ENCODE measurements around the gene SMARCC1. TPM values are rescaled to one million over a fixed set of nuclear protein-coding genes. Genes with fewer than 3 reads are reported as not detected.

SMARCC1 gene
- total and polyA plus RNA-seq, 2 donors from 2014 or later, result 11.6 to 80.4 TPM

DNA sequence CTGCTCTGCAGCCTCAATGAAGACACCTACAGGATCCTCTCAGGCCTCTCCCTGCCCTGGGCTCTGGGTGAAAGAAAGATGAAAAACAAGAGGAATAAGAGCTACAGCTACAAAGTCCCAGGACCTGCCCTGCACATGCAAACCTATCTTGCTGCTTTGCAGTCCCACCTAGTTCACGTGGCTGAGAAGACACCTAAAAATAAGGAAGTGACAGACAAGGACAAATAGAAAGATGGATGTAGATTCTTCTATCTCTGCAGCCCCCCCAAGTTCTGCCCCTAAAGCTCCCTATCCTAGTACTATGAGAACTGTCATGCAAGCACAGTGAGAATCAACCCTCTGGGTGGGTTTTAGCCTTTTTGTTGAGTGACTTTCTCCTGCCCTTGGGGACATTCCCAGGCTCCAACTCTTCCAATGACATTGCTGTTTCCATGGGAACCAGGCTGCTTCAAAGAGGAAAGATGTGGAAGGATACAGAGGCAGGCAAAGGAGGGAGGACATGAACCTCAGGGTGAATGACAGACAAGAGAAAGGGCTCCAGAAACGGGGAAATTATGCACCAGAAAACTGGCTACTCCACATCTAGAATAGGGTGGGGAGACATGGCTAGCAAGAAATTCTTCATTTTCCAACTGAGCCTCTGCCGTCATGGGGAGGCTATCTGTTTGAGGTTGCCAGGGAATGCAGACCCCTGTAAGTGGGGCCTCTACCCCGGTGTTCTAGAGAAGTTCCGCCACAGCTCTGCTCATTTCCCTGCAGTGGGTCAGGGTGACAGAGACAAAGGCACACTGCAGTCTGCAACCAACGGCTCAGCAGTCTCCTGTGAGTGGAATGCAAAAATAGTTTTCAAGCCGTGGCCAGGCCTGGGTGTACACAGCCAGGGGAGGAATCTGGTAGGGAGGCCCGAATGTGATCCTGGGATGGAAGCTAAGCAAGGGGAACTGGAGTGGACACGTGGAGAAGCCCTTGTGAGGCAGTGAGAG, 208.2 kb downstream of the SMARCC1 start:
- intact Hi-C loops (cut with DNase I), result no loop called here
- H3K36me3 ChIP-seq (ENCODE audit: control insufficient read depth in 2 of 3, insufficient read depth in 3 of 3, low read length in 3 of 3), result no peaks in the 10 kb centered on the region
- H3K9ac ChIP-seq (ENCODE audit: low read length in 3 of 3), result no peak overlapping the region
- H3K9me3 ChIP-seq (ENCODE audit: control insufficient read depth in 2 of 3, insufficient read depth in 1 of 3, low read length in 3 of 3), result no peaks in the 10 kb centered on the region
- FAIRE-seq (no peak), DNase-seq (no peak)
- no peak overlapping the region for H3K27ac ChIP-seq (ENCODE audit: low read depth in 2 of 2, low read length in 2 of 2)
- H3K27me3 ChIP-seq (ENCODE audit: control insufficient read depth, insufficient read depth, low read length), result peaks cover 4% of the 10 kb centered on the region
- H3K4me1 ChIP-seq (ENCODE audit: control insufficient read depth in 2 of 3, insufficient read depth in 2 of 3, low read depth in 1 of 3, low read length in 3 of 3), result peaks cover 0 to 4% (median 0%) of the 10 kb centered on the region in 3 donors
- TF ChIP-seq, protein P1, sequence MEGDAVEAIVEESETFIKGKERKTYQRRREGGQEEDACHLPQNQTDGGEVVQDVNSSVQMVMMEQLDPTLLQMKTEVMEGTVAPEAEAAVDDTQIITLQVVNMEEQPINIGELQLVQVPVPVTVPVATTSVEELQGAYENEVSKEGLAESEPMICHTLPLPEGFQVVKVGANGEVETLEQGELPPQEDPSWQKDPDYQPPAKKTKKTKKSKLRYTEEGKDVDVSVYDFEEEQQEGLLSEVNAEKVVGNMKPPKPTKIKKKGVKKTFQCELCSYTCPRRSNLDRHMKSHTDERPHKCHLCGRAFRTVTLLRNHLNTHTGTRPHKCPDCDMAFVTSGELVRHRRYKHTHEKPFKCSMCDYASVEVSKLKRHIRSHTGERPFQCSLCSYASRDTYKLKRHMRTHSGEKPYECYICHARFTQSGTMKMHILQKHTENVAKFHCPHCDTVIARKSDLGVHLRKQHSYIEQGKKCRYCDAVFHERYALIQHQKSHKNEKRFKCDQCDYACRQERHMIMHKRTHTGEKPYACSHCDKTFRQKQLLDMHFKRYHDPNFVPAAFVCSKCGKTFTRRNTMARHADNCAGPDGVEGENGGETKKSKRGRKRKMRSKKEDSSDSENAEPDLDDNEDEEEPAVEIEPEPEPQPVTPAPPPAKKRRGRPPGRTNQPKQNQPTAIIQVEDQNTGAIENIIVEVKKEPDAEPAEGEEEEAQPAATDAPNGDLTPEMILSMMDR (IDR thresholded peaks at IDR 0.05; ENCODE audit: borderline replicate concordance, extremely low read depth, insufficient read depth), result no peak
- no peak overlapping the region for H3K4me3 ChIP-seq (ENCODE audit: low read length in 3 of 3)

DNA sequence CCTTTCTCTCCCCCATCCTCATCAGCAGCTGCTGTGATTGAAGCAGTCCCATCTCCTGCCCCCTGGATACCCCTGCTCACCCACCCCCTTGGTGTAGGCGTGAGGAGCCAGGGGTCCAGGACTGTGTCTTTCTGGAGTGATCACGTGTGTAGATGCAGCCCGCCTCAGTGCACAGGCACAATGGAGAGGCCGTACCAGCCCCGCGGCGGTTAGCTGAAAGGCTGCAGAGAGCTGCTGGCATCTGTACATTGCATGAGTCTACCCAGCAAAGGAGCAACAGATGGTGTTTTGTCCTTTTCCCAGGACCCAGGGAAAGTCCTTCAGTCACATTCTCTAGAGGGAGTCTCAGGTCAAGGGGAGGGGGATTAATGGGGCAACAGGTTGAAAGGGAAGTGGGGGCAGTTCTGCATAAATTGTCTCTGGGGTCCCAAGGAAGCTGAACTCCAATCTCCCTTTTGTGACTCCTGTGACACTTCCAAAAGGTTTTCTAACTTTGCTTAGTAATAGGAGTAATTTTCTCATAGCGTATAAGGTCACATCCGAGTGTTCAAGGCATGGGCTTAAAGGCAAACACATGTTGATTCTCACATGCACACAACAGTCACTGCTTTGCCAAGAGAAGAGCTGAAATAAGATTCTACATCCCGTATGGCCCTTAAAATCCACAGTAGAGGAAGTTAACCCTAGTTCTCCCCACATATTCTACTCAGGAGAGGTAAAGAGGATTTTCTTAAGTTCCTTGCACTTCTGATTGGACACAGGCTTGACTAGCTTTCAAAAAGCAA, 210.1 kb downstream of the SMARCC1 start:
- intact Hi-C loops (cut with DNase I), result no loop called here
- no peak overlapping the region for H3K4me3 ChIP-seq (ENCODE audit: low read length in 3 of 3)
- H3K9me3 ChIP-seq (ENCODE audit: control insufficient read depth in 2 of 3, insufficient read depth in 1 of 3, low read length in 3 of 3), result no peaks in the 10 kb centered on the region
- DNase-seq (peak in 4 of 5 donors; percentile 43 to 62 (median 50)), FAIRE-seq (no peak)
- no peaks in the 10 kb centered on the region for H3K36me3 ChIP-seq (ENCODE audit: control insufficient read depth in 2 of 3, insufficient read depth in 3 of 3, low read length in 3 of 3)
- H3K27me3 ChIP-seq (ENCODE audit: control insufficient read depth, insufficient read depth, low read length), result no peaks in the 10 kb centered on the region
- no peak overlapping the region for H3K9ac ChIP-seq (ENCODE audit: low read length in 3 of 3)
- TF ChIP-seq, protein P1 (IDR thresholded peaks at IDR 0.05; ENCODE audit: borderline replicate concordance, extremely low read depth, insufficient read depth), result no peak
- no peaks in the 10 kb centered on the region for H3K4me1 ChIP-seq (ENCODE audit: control insufficient read depth in 2 of 3, insufficient read depth in 2 of 3, low read depth in 1 of 3, low read length in 3 of 3)
- no peak overlapping the region for H3K27ac ChIP-seq (ENCODE audit: low read depth in 2 of 2, low read length in 2 of 2)

GRCh38 chr3:47568901-47569300, 212.8 kb downstream of the SMARCC1 start:
- no peak overlapping the region for H3K4me3 ChIP-seq (ENCODE audit: low read length in 3 of 3)
- DNase-seq (no peak), FAIRE-seq (no peak)
- intact Hi-C loops (cut with DNase I), result no loop called here
- H3K27me3 ChIP-seq (ENCODE audit: control insufficient read depth, insufficient read depth, low read length), result no peaks in the 10 kb centered on the region
- H3K36me3 ChIP-seq (ENCODE audit: control insufficient read depth in 2 of 3, insufficient read depth in 3 of 3, low read length in 3 of 3), result no peaks in the 10 kb centered on the region
- no peaks in the 10 kb centered on the region for H3K9me3 ChIP-seq (ENCODE audit: control insufficient read depth in 2 of 3, insufficient read depth in 1 of 3, low read length in 3 of 3)
- TF ChIP-seq, protein P1 (IDR thresholded peaks at IDR 0.05; ENCODE audit: borderline replicate concordance, extremely low read depth, insufficient read depth), result no peak
- H3K9ac ChIP-seq (ENCODE audit: low read length in 3 of 3), result no peak overlapping the region
- H3K4me1 ChIP-seq (ENCODE audit: control insufficient read depth in 2 of 3, insufficient read depth in 2 of 3, low read depth in 1 of 3, low read length in 3 of 3), result no peaks in the 10 kb centered on the region
- H3K27ac ChIP-seq (ENCODE audit: low read depth in 2 of 2, low read length in 2 of 2), result no peak overlapping the region

Measured in kidney (tissue), 14 donors.